ENCODE results near the gene TBC1D1.
A peak's percentile ranks its signal among the peaks of the same experiment; 100 is the strongest.

Gene TBC1D1

GRCh38 chr4:38152721-38153386, 262.0 kb downstream of the TBC1D1 start:
- no peak for DNase-seq (ENCODE audit: low read depth)

- no peak for DNase-seq (ENCODE audit: low read depth)
Observed at GRCh38 chr4:38153387-38153760, 262.5 kb downstream of the TBC1D1 start.

- DNase-seq (ENCODE audit: low read depth): no peak
Observed at GRCh38 chr4:38154252-38154651, 263.4 kb downstream of the TBC1D1 start.

GRCh38 chr4:38154681-38155588, 264.1 kb downstream of the TBC1D1 start:
- no peak for DNase-seq (ENCODE audit: low read depth)

DNA sequence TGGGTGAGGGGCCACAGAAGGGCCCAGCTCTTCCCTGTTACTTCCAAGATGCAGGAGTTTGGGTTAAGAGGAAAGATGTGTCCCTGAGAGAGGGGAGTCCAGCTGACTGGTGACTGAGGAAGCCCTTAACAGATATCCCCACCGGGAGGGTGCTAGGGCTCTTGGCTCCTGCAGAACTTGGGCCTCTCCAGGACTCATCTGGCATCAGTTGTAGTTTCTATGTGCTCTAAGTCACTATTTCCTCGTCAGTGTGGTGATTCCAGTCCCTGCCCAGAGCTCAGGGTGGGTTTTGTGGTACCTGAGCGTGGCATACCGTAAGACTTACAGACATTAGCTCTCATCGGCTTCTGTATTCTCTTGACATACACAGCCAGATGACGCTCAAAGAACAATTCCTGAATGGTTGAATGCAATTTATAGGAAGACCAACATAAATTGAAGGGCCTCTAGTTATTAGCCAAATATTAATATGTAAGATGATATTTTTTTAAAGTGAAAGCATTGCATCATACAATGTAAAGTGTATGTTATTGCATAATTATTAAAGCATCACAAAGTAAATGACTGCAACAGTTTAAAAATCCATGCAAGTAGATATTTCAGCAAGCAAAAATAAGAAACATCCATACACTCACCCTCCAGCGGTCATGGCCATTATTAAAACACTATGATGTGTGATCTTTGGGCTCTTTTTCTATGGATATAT, 264.9 kb downstream of the TBC1D1 start:
- DNase-seq (ENCODE audit: low read depth): no peak

DNA sequence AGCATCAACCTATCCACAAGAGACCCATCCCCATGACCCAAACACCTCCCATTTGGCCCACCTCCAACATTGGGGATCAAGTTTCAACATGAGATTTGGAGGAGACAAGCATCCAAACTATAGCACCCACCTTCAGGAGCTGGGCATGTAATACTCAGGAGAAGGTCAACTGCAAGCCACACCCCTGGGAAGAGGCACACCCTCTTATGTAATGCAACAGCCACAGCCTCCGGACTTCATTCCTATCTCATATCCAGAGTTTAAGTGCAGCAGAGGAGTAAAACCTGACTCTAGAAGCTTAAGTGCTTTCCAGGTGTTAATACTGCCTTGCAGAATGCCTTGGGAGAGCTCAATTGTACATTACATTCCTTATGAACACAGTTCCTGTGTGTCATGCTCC, 266.7 kb downstream of the TBC1D1 start:
- no peak for DNase-seq (ENCODE audit: low read depth)

DNA sequence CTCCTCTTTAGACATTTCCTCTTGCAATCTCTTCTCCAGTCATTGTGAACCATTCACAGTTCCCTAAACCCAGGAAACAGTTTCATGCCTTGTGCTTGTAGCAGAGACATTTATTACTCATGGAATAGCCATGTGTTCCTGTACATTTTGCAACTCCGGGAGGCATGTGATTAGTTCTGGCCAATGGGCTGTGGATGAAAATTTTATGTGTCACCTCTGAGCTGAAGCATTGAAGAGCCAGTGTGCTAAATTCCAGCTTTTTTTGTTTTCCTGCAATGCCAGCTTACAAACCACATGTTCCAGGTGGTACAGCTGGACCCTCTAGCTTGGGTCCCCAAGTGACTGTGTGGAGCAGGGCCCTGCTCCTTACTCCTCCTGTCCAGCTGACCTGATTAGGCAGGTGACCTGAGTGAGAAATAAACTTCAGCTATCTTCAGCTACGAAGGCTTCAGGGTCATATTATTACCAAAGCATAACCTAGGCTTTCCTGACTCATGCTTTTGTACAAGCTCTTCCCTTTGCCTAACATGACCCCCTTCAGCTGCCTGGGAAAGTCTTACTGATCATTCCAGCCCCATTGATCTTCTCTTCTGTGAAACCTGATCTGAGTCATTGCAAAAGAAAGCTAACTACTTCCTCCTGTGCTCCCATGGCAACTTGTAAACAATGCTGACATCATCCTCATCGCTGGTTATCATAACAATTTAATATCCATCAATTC, 269.8 kb downstream of the TBC1D1 start:
- peak; percentile 97 for DNase-seq (ENCODE audit: low read depth)

GRCh38 chr4:38161208-38162113, 270.6 kb downstream of the TBC1D1 start:
- DNase-seq (ENCODE audit: low read depth): no peak

DNA sequence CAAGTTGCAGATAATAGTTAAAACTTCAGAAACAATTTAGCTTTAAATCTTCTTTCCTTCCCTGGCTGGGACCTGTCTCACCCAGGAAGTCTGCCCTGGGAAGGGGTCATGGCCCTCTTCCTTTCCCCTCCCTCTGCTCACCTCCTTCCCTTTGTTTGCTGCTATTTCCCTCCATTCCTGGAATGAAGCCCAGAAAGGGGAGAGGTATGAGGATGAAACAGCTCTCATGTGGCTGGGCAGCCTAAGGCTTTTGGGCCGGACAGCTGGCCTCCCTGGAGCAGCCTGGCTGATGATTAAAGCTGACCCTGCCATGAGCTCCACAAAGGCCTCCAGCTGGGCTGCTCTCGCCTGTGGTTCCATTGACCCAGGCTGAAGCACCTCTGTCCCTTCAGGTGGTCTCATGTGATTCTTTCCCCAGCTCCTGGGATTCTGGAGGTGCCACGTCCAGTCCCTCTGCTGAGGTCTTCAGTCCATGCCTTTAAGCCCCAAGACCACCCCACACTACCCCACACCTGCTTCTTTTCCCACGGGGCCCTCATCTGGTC, 271.4 kb downstream of the TBC1D1 start:
- DNase-seq (ENCODE audit: low read depth): peak; percentile 61

DNA sequence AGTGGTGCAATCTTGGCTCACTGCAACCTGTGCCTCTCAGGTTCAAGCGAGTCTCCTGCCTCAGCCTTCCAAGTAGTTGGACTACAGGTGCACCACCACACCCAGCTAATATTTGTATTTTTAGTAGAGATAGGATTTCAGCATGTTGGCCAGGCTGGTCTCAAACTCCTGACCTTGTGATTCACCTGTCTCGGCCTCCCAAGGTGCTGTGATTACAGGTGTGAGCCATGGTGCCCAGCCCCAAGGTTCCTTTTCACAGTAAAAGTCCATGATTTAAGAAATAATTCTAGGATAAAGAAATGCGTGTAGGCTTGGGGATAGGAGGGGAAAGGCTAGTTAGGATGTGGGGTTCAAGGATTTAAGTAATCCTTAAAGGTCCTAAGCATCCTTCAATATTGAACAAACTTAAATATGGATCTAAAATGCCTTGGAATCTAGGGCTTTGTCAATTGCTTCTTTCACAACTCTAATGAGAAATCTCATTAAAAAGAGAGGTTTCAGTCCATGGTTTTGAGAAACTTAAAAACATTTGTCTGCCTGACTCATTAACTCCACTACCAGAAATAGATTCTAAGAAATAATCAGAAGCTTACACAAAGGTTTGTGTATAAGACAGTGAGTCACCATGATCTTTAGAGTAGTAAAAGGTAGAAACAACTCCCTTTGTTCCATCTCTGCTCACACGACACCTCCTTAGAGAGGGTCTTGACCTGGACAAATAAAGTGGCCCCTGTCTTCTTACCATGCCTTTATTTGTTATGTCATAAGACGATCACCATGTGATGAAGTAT, 272.5 kb downstream of the TBC1D1 start:
- DNase-seq (ENCODE audit: low read depth): peak; percentile 62

DNA sequence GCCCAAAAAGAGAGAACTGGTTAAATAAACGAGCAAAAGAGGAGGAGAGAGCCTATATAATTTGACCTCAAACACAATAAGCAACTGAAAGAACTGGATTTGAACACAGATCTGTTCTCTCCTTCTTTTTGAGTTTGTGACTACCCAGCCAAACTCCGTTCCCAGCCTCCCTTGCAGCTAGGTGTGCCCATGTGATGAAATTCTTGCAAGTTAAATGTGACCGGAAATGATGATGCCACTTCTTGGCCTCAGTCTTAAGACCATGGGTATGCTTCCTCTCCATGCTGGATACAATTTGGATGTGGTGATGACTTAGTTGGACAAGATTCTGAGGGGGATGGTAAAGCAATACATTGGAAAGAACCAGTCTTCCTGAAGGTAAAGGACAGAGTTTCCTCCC, 273.5 kb downstream of the TBC1D1 start:
- DNase-seq (ENCODE audit: low read depth): no peak

DNA sequence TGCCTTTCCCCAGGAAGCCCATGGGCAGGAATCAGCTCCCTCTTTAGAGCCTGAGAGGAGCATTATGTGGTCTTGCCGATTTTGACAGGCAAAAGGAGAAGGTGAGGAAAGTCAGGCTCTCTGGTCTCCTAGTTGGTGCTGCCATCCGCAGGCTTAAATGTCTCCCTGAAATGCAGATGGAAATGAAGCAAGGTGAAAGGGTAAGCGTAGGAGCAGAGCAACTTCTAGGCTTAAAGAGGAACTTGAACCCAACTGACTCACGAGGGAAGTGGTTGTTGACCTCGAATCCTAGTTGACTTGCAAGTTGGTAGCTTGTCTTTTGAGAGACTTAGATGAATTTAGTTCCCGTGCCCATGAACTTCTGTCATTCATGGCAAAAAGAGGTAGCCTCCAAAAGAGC, 275.2 kb downstream of the TBC1D1 start:
- no peak for DNase-seq (ENCODE audit: low read depth)

- no peak for DNase-seq (ENCODE audit: low read depth)
Observed at GRCh38 chr4:38166768-38167167, 275.9 kb downstream of the TBC1D1 start.

- no peak for DNase-seq (ENCODE audit: low read depth)
Observed at GRCh38 chr4:38167973-38168372, 277.1 kb downstream of the TBC1D1 start.

- DNase-seq (ENCODE audit: low read depth): no peak
Observed at GRCh38 chr4:38169524-38169923, 278.6 kb downstream of the TBC1D1 start.

GRCh38 chr4:38170338-38171169, 279.7 kb downstream of the TBC1D1 start:
- no peak for DNase-seq (ENCODE audit: low read depth)

DNA sequence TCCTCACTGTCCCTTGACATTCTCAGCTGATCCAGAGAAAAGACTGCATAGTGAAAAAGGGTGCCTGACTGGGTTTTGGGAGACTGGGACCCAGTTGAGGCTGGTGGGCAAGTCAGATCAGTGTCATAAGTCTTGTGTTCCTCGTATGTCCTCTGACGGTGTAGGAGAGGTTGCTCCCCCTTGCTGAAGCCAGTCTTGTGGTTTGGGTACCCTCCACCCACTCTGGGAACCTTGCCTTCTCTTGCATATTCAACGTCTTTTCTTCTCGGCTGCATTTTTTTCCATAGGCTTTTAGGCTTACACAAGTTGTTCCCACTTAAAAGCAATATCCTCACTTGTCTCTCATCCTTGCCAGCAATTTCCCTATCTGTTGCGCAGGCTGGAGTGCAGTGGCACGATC, 281.2 kb downstream of the TBC1D1 start:
- DNase-seq (ENCODE audit: low read depth): no peak

DNA sequence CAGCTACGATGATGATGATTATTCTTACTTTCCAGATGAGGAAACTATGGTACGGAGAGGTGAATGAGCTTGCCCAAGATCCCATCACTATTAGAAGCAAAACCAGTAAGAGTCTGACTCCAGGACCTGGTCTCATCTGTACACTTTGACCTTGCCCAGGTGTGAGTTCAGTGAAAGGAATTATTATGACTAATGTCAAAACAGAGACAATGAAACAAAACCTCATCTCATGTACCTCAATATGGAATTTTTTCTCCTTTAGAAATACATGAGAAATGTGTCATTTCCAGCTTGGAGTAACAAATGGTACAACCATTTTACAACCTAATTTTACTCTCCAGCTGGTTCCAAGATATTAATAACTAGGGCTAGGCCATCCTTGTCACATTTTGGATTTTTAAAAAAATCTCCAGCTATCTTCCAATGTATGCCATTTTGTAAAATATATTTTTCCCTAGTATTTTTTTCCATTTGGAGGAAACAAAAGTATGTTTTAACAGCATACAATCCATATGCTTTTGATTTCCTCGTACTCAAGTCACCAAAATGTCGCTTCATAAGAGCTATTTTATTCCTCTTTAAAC, 283.1 kb downstream of the TBC1D1 start:
- DNase-seq (ENCODE audit: low read depth): no peak

DNA sequence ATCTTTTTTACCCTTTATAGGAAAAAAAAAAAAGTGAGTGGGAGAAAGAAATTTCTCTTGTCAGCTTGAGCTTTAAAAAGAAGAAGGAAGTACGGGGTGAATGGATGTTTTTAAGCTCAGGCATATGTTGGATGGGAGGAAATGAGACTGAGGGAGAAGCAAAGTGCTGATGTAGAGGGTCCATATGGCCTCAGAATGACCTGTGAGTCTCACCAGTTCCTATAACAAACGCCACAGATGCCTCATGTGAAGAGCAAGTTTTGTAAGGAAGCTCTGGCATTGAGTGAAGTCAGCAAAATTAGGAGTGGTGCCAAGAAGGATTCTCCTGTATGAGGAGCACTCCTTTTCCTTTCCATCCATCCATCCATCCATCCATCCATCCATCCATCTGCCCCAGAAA, 283.9 kb downstream of the TBC1D1 start:
- DNase-seq (ENCODE audit: low read depth): no peak

Data from stromal cell of bone marrow (primary cell).